ENCODE results near the gene NCEH1.
"Not testable (repeated sequence)": the region's sequence is repeated elsewhere in the genome, so short reads cannot be mapped to it uniquely, and the experiment has no call there.

Gene NCEH1

GRCh38 chr3:172707030-172707429 is 3.8 kb downstream of the NCEH1 start:
- DNase-seq = no peak

- no peak for DNase-seq
These were observed 5.7 kb downstream of the NCEH1 start for GRCh38 chr3:172705170-172705569.

GRCh38 chr3:172704001-172704400 is 6.9 kb downstream of the NCEH1 start:
- DNase-seq = no peak

- DNase-seq = not testable (repeated sequence)
These were observed 8.1 kb downstream of the NCEH1 start for GRCh38 chr3:172702731-172703130.

GRCh38 chr3:172702256-172702655 is 8.6 kb downstream of the NCEH1 start:
- no peak for DNase-seq

GRCh38 chr3:172701751-172702150 is 9.1 kb downstream of the NCEH1 start:
- no peak for DNase-seq

- DNase-seq = no peak
These were observed 9.9 kb downstream of the NCEH1 start for GRCh38 chr3:172700936-172701455.

- DNase-seq = no peak
These were observed 10.6 kb downstream of the NCEH1 start for GRCh38 chr3:172700256-172700655.

GRCh38 chr3:172699031-172699430 is 11.8 kb downstream of the NCEH1 start:
- DNase-seq = no peak

GRCh38 chr3:172698631-172699030 is 12.2 kb downstream of the NCEH1 start:
- DNase-seq = no peak

- DNase-seq = no peak
These were observed 13.3 kb downstream of the NCEH1 start for GRCh38 chr3:172697558-172697957.

GRCh38 chr3:172696357-172696756 is 14.5 kb downstream of the NCEH1 start:
- DNase-seq = no peak

GRCh38 chr3:172694573-172695246 is 16.2 kb downstream of the NCEH1 start:
- DNase-seq = no peak

- no peak for DNase-seq
These were observed 18.0 kb downstream of the NCEH1 start for GRCh38 chr3:172692751-172693338.

- DNase-seq = no peak
These were observed 19.9 kb downstream of the NCEH1 start for GRCh38 chr3:172690936-172691335.

GRCh38 chr3:172688588-172688987 is 22.3 kb downstream of the NCEH1 start:
- no peak for DNase-seq

GRCh38 chr3:172687501-172687900 is 23.4 kb downstream of the NCEH1 start:
- DNase-seq = no peak

GRCh38 chr3:172685331-172686214 is 25.3 kb downstream of the NCEH1 start:
- no peak for DNase-seq

GRCh38 chr3:172680684-172681083 is 30.2 kb downstream of the NCEH1 start:
- DNase-seq = no peak

- DNase-seq = no peak
These were observed 31.3 kb downstream of the NCEH1 start for GRCh38 chr3:172679599-172679998.

- no peak for DNase-seq
These were observed 32.8 kb downstream of the NCEH1 start for GRCh38 chr3:172678068-172678467.

GRCh38 chr3:172676196-172676922 is 34.5 kb downstream of the NCEH1 start:
- no peak for DNase-seq

Measured in bone marrow (tissue), 2 donors.